T-helper 1 cell treated with Interleukin-12 subunit alpha and Interleukin-12 subunit beta and Interleukin-4 antibody, amounts not matched to agents 30 μg/mL and 1 μg/mL, for 36 hours (primary cell): ENCODE data around the gene SND1.

Source experiments
- H3K27ac Mint-ChIP-seq: one replicate; pipeline ENCODE4 v1.8.0; 2021; ENCODE audit warnings: mild to moderate bottlenecking, mixed read lengths
- H3K27me3 Mint-ChIP-seq: one replicate; pipeline ENCODE4 v1.8.0; 2021; ENCODE audit warnings: low read depth, mixed read lengths
- H3K36me3 Mint-ChIP-seq: one replicate; pipeline ENCODE4 v1.8.0; 2021; ENCODE audit warnings: low read depth, mixed read lengths
- H3K4me1 Mint-ChIP-seq: one replicate; pipeline ENCODE4 v1.8.0; 2021; ENCODE audit warnings: low read depth, mixed read lengths
- H3K4me3 Mint-ChIP-seq: one replicate; pipeline ENCODE4 v1.8.0; 2021; ENCODE audit warnings: mild to moderate bottlenecking, moderate library complexity, mixed read lengths
- H3K9me3 Mint-ChIP-seq: one replicate; pipeline ENCODE4 v1.8.0; 2021; ENCODE audit warnings: mixed read lengths

SND1 gene

GRCh38 chr7:127904670-127904985, 252.6 kb downstream of the SND1 start:
- H3K36me3 Mint-ChIP-seq = peaks cover 11% of the 10 kb centered on the region
- peaks cover 35% of the 10 kb centered on the region for H3K4me1 Mint-ChIP-seq
- H3K27ac Mint-ChIP-seq = no peak overlapping the region
- H3K27me3 Mint-ChIP-seq = no peaks in the 10 kb centered on the region
- H3K9me3 Mint-ChIP-seq = no peaks in the 10 kb centered on the region
- H3K4me3 Mint-ChIP-seq = no peak overlapping the region

- H3K27me3 Mint-ChIP-seq = no peaks in the 10 kb centered on the region
- H3K9me3 Mint-ChIP-seq = no peaks in the 10 kb centered on the region
- H3K27ac Mint-ChIP-seq = no peak overlapping the region
- no peak overlapping the region for H3K4me3 Mint-ChIP-seq
- H3K4me1 Mint-ChIP-seq = peaks cover 34% of the 10 kb centered on the region
- peaks cover 11% of the 10 kb centered on the region for H3K36me3 Mint-ChIP-seq
Observed at GRCh38 chr7:127905021-127905420, 253.0 kb downstream of the SND1 start.

- Mint-ChIP-seq H3K36me3 (peaks cover 13% of the 10 kb centered on the region), H3K4me1 (peaks cover 31% of the 10 kb centered on the region), H3K4me3 (no peak overlapping the region), H3K27me3 (no peaks in the 10 kb centered on the region), H3K27ac (no peak overlapping the region), H3K9me3 (no peaks in the 10 kb centered on the region)
Observed at GRCh38 chr7:127905491-127906330, 253.7 kb downstream of the SND1 start.

GRCh38 chr7:127907110-127908040, 255.4 kb downstream of the SND1 start:
- Mint-ChIP-seq H3K9me3 (no peaks in the 10 kb centered on the region), H3K27me3 (no peaks in the 10 kb centered on the region), H3K27ac (no peak overlapping the region), H3K4me3 (no peak overlapping the region), H3K4me1 (peaks cover 28% of the 10 kb centered on the region), H3K36me3 (peaks cover 13% of the 10 kb centered on the region)

GRCh38 chr7:127908430-127909258, 256.6 kb downstream of the SND1 start:
- Mint-ChIP-seq H3K36me3 (peaks cover 13% of the 10 kb centered on the region), H3K27me3 (no peaks in the 10 kb centered on the region), H3K4me1 (peaks cover 28% of the 10 kb centered on the region)

GRCh38 chr7:127909424-127910152, 257.6 kb downstream of the SND1 start:
- no peaks in the 10 kb centered on the region for H3K9me3 Mint-ChIP-seq
- no peak overlapping the region for H3K27ac Mint-ChIP-seq
- no peaks in the 10 kb centered on the region for H3K27me3 Mint-ChIP-seq
- H3K4me3 Mint-ChIP-seq = no peak overlapping the region
- peaks cover 12% of the 10 kb centered on the region for H3K36me3 Mint-ChIP-seq
- H3K4me1 Mint-ChIP-seq = peaks cover 25% of the 10 kb centered on the region

More at GRCh38 chr7:127908430-127909258, 256.6 kb downstream of the SND1 start:
- Mint-ChIP-seq H3K9me3 (no peaks in the 10 kb centered on the region), H3K27ac (no peak overlapping the region), H3K4me3 (no peak overlapping the region)

GRCh38 chr7:127910670-127911069, 258.7 kb downstream of the SND1 start:
- Mint-ChIP-seq H3K4me1 (peaks cover 19% of the 10 kb centered on the region), H3K4me3 (no peak overlapping the region), H3K9me3 (no peaks in the 10 kb centered on the region), H3K27me3 (no peaks in the 10 kb centered on the region), H3K27ac (no peak overlapping the region), H3K36me3 (peaks cover 11% of the 10 kb centered on the region)

- no peaks in the 10 kb centered on the region for H3K27me3 Mint-ChIP-seq
- H3K27ac Mint-ChIP-seq = no peak overlapping the region
- H3K4me3 Mint-ChIP-seq = no peak overlapping the region
- H3K9me3 Mint-ChIP-seq = no peaks in the 10 kb centered on the region
- H3K4me1 Mint-ChIP-seq = peaks cover 15% of the 10 kb centered on the region
- H3K36me3 Mint-ChIP-seq = peaks cover 9% of the 10 kb centered on the region
Observed at GRCh38 chr7:127911968-127912511, 260.0 kb downstream of the SND1 start.

GRCh38 chr7:127912901-127913300, 260.9 kb downstream of the SND1 start:
- Mint-ChIP-seq H3K27ac (no peak overlapping the region), H3K4me1 (peaks cover 8% of the 10 kb centered on the region), H3K4me3 (no peak overlapping the region), H3K27me3 (no peaks in the 10 kb centered on the region), H3K36me3 (peaks cover 6% of the 10 kb centered on the region), H3K9me3 (no peaks in the 10 kb centered on the region)

GRCh38 chr7:127913686-127914085, 261.7 kb downstream of the SND1 start:
- Mint-ChIP-seq H3K36me3 (peaks cover 8% of the 10 kb centered on the region), H3K4me3 (no peak overlapping the region), H3K27ac (no peak overlapping the region), H3K27me3 (no peaks in the 10 kb centered on the region), H3K9me3 (no peaks in the 10 kb centered on the region), H3K4me1 (peaks cover 4% of the 10 kb centered on the region)

- Mint-ChIP-seq H3K9me3 (no peaks in the 10 kb centered on the region), H3K27me3 (no peaks in the 10 kb centered on the region), H3K27ac (no peak overlapping the region), H3K36me3 (peaks cover 4% of the 10 kb centered on the region), H3K4me1 (no peaks in the 10 kb centered on the region), H3K4me3 (no peak overlapping the region)
Observed at GRCh38 chr7:127914693-127915092, 262.7 kb downstream of the SND1 start.

- Mint-ChIP-seq H3K4me3 (no peak overlapping the region), H3K36me3 (peaks cover 2% of the 10 kb centered on the region), H3K4me1 (no peaks in the 10 kb centered on the region), H3K27ac (no peak overlapping the region), H3K9me3 (no peaks in the 10 kb centered on the region), H3K27me3 (no peaks in the 10 kb centered on the region)
Observed at GRCh38 chr7:127916735-127917134, 264.7 kb downstream of the SND1 start.

GRCh38 chr7:127918130-127918529, 266.1 kb downstream of the SND1 start:
- no peaks in the 10 kb centered on the region for H3K9me3 Mint-ChIP-seq
- H3K27ac Mint-ChIP-seq = no peak overlapping the region
- no peak overlapping the region for H3K4me3 Mint-ChIP-seq
- H3K27me3 Mint-ChIP-seq = no peaks in the 10 kb centered on the region
- H3K4me1 Mint-ChIP-seq = peaks cover 2% of the 10 kb centered on the region
- H3K36me3 Mint-ChIP-seq = peaks cover 3% of the 10 kb centered on the region
